ENCODE results near the gene SLC35A4.

Gene SLC35A4

DNA sequence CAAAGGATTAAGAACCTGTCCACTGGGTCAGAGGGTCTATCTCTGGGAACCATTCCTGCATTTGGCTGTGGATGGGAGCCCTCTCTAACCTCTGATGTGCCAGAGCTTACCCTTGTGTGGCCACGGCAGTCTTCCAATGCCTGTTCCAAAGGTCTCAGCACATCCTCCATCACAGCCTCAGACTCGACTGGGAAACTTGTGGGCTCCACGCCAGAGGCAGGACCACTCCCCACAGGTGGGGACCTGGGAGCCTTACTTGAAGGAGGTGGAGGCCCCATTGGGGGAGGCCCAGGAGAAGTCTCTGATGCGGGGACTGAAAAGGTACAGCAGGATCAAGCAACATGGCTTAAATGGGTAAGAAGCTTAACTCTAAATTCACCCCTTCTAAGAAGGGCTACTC is 12.8 kb upstream of the SLC35A4 start:
- TF ChIP-seq, protein P1, sequence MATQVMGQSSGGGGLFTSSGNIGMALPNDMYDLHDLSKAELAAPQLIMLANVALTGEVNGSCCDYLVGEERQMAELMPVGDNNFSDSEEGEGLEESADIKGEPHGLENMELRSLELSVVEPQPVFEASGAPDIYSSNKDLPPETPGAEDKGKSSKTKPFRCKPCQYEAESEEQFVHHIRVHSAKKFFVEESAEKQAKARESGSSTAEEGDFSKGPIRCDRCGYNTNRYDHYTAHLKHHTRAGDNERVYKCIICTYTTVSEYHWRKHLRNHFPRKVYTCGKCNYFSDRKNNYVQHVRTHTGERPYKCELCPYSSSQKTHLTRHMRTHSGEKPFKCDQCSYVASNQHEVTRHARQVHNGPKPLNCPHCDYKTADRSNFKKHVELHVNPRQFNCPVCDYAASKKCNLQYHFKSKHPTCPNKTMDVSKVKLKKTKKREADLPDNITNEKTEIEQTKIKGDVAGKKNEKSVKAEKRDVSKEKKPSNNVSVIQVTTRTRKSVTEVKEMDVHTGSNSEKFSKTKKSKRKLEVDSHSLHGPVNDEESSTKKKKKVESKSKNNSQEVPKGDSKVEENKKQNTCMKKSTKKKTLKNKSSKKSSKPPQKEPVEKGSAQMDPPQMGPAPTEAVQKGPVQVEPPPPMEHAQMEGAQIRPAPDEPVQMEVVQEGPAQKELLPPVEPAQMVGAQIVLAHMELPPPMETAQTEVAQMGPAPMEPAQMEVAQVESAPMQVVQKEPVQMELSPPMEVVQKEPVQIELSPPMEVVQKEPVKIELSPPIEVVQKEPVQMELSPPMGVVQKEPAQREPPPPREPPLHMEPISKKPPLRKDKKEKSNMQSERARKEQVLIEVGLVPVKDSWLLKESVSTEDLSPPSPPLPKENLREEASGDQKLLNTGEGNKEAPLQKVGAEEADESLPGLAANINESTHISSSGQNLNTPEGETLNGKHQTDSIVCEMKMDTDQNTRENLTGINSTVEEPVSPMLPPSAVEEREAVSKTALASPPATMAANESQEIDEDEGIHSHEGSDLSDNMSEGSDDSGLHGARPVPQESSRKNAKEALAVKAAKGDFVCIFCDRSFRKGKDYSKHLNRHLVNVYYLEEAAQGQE (IDR thresholded peaks at IDR 0.05; ENCODE audit: low read depth) = no peak
- TF ChIP-seq NFIC (IDR thresholded peaks at IDR 0.05) (no peak), RAD21 (IDR thresholded peaks at IDR 0.05; ENCODE audit: low read depth) (no peak), FOXM1 (IDR thresholded peaks at IDR 0.05; ENCODE audit: borderline replicate concordance, low read depth) (no peak), CEBPB (IDR thresholded peaks at IDR 0.05) (no peak), CREB1 (IDR thresholded peaks at IDR 0.05; ENCODE audit: low read depth) (no peak), TCF12 (IDR thresholded peaks at IDR 0.05; ENCODE audit: low read depth) (no peak)

DNA sequence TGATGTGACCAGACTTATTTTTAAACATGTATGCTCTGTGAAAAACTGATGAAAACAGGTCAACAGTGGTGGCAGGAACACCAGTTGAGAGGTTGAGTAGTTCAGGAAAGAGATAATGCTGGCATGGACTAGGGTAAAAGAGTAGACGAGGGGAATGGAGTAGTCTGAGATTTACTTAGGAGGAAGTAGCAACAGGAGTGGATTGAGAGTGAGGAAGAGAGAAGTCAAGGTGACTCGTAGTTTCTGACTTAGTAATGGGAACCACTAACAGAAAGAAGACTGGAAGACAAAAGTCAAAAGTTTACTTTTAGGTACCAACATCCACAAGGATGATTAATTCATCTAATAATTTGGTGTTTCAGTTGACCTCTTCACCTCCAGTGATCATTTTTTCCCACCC is 11.0 kb upstream of the SLC35A4 start:
- TF ChIP-seq TCF12 (IDR thresholded peaks at IDR 0.05; ENCODE audit: low read depth) = no peak
- TF ChIP-seq CREB1 (IDR thresholded peaks at IDR 0.05; ENCODE audit: low read depth) = no peak
- TF ChIP-seq, protein P1 (IDR thresholded peaks at IDR 0.05; ENCODE audit: low read depth) = no peak

- TF ChIP-seq YY1 (IDR thresholded peaks at IDR 0.05; ENCODE audit: low read depth) (no peak), TCF12 (IDR thresholded peaks at IDR 0.05; ENCODE audit: low read depth) (no peak), FOXM1 (IDR thresholded peaks at IDR 0.05; ENCODE audit: borderline replicate concordance, low read depth) (no peak), CEBPB (IDR thresholded peaks at IDR 0.05) (no peak), EGR1 (IDR thresholded peaks at IDR 0.05) (no peak), CREB1 (IDR thresholded peaks at IDR 0.05; ENCODE audit: low read depth) (no peak), TEAD4 (IDR thresholded peaks at IDR 0.05) (no peak), TAF1 (IDR thresholded peaks at IDR 0.05; ENCODE audit: low read depth) (no peak), RAD21 (IDR thresholded peaks at IDR 0.05; ENCODE audit: low read depth) (no peak)
- TF ChIP-seq, protein P2, sequence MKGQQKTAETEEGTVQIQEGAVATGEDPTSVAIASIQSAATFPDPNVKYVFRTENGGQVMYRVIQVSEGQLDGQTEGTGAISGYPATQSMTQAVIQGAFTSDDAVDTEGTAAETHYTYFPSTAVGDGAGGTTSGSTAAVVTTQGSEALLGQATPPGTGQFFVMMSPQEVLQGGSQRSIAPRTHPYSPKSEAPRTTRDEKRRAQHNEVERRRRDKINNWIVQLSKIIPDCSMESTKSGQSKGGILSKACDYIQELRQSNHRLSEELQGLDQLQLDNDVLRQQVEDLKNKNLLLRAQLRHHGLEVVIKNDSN (IDR thresholded peaks at IDR 0.05) = no peak
Observed at GRCh38 chr5:140554454-140554853, 10.2 kb upstream of the SLC35A4 start.

- TF ChIP-seq RAD21 (IDR thresholded peaks at IDR 0.05; ENCODE audit: low read depth) (no peak), TEAD4 (IDR thresholded peaks at IDR 0.05) (no peak), TCF12 (IDR thresholded peaks at IDR 0.05; ENCODE audit: low read depth) (no peak)
- TF ChIP-seq, protein P3, sequence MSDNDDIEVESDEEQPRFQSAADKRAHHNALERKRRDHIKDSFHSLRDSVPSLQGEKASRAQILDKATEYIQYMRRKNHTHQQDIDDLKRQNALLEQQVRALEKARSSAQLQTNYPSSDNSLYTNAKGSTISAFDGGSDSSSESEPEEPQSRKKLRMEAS (IDR thresholded peaks at IDR 0.05) = no peak
Observed at GRCh38 chr5:140555747-140556312, 8.8 kb upstream of the SLC35A4 start.

DNA sequence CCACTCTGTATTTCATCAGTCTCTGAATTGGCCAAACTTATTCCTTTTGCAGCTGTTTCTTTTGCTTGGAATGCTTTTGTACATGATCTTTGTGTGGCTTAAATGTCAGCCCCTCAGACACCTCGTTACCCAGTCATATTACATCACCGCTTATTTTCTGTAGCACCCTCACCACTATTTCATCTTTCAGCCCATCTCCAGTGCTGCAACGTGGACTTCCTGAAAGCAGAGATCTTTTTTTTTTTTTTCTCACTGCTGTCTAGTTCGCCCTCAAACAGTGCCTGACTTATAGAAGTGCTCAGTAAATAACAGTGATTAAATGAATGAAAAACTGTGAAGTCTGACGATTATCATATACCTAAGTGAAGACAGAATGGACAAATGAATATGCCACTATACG is 8.2 kb upstream of the SLC35A4 start:
- TF ChIP-seq YY1 (IDR thresholded peaks at IDR 0.05; ENCODE audit: low read depth) (no peak), TCF12 (IDR thresholded peaks at IDR 0.05; ENCODE audit: low read depth) (no peak), TEAD4 (IDR thresholded peaks at IDR 0.05) (no peak), CEBPB (IDR thresholded peaks at IDR 0.05) (no peak), CREB1 (IDR thresholded peaks at IDR 0.05; ENCODE audit: low read depth) (no peak), EGR1 (IDR thresholded peaks at IDR 0.05) (no peak), FOXM1 (IDR thresholded peaks at IDR 0.05; ENCODE audit: borderline replicate concordance, low read depth) (no peak), TAF1 (IDR thresholded peaks at IDR 0.05; ENCODE audit: low read depth) (no peak), EP300 (IDR thresholded peaks at IDR 0.05; ENCODE audit: borderline replicate concordance) (no peak)
- TF ChIP-seq, protein P1 (IDR thresholded peaks at IDR 0.05; ENCODE audit: low read depth) = no peak
- TF ChIP-seq, protein P3 (IDR thresholded peaks at IDR 0.05) = no peak

All from Ishikawa (cell line).